ENCODE measurements around the gene KIRREL3. TPM values are rescaled to one million over a fixed set of nuclear protein-coding genes. Genes with fewer than 3 reads are reported as not detected.

KIRREL3 gene
- total and polyA plus RNA-seq, 2 of the 8 experiments (the other 6 are each of a cell fraction or from before 2014, with no cell fraction given): 0.29 to 0.32 TPM

DNA sequence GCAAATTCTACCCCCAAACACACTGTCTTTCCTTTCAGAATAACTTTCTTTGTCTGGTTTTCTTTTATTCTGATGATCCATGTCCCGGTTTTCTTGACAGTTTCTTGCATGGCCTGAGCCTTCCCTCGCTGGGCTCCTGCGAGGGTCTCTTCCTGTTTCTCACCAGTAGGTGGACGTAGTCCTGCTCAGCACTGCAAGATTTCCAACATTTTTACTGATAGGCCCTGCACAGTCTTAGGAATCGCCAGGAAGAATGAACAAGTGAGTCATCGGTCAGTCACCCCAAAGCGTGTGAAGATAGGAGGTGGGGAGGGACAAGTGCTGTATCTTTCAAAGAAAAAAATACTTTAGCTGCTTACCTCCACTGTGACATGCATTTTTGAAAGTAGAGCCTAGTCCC is 16.9 kb upstream of the KIRREL3 start:
- Histone ChIP-seq H4K20me1 (replicated peaks in 1 of 2; ENCODE audit: control insufficient read depth in 1 of 2, insufficient read depth in 2 of 2, low read length in 2 of 2) (no peaks in the 10 kb centered on the region), H3K4me2 (ENCODE audit: insufficient read depth in 1 of 2, low read depth in 2 of 2, low read length in 2 of 2) (no peak overlapping the region), H2BK20ac (ENCODE audit: low read length) (no peak overlapping the region), H4K5ac (ENCODE audit: insufficient read length, low read depth, low read length) (no peak overlapping the region), H3K4ac (replicated peaks; ENCODE audit: insufficient read length, low read depth, low read length) (no peak overlapping the region), H3K4me3 (ENCODE audit: extremely low read depth in 1 of 4, insufficient read depth in 2 of 4, low read depth in 3 of 4, low read length in 4 of 4) (no peak overlapping the region), H3K23ac (ENCODE audit: insufficient read length) (no peak overlapping the region), H2AK5ac (ENCODE audit: low read depth, low read length) (no peak overlapping the region), H3K56ac (replicated peaks; ENCODE audit: insufficient read length, low read depth, low read length) (no peak overlapping the region), H3K27ac (ENCODE audit: low read depth, low read length) (no peak overlapping the region), H2BK120ac (replicated peaks; ENCODE audit: low read depth, low read length) (no peak overlapping the region), H3K18ac (ENCODE audit: extremely low read depth, low read length) (no peak overlapping the region), H3K79me2 (ENCODE audit: control insufficient read depth in 1 of 2, insufficient read depth in 2 of 2, low read length in 2 of 2) (no peaks in the 10 kb centered on the region), H3K23me2 (ENCODE audit: low read depth, low read length) (no peaks in the 10 kb centered on the region), H4K91ac (replicated peaks; ENCODE audit: insufficient read length, low read length) (no peak overlapping the region), H2AFZ (ENCODE audit: low read length) (0 out of 2 replicates have a peak overlapping the region, but pooled peaks have one; percentile 40), H3K9me3 (ENCODE audit: insufficient read depth in 2 of 2, low read depth in 1 of 2, low read length in 1 of 2) (no peaks in the 10 kb centered on the region), H2BK12ac (ENCODE audit: low read depth, low read length) (no peak overlapping the region), H3K14ac (ENCODE audit: insufficient read length) (no peak overlapping the region), H3K36me3 (ENCODE audit: control insufficient read depth in 2 of 4, insufficient read depth in 4 of 4, low read length in 3 of 4) (no peaks in the 10 kb centered on the region), H3K27me3 (replicated peaks in 1 of 4; ENCODE audit: control insufficient read depth in 3 of 4, extremely low read depth in 1 of 4, insufficient read depth in 3 of 4, low read length in 3 of 4) (no peaks in the 10 kb centered on the region), H2BK5ac (ENCODE audit: low read depth, low read length) (no peak overlapping the region), H3K79me1 (ENCODE audit: low read depth, low read length) (no peaks in the 10 kb centered on the region), H3K4me1 (replicated peaks in 1 of 4; ENCODE audit: control insufficient read depth in 3 of 4, insufficient read depth in 4 of 4, low read length in 3 of 4) (no peaks in the 10 kb centered on the region), H3K9ac (replicated peaks in 1 of 4; ENCODE audit: extremely low read depth in 1 of 4, low read depth in 3 of 4, low read length in 3 of 4) (no peak overlapping the region), H2BK15ac (ENCODE audit: low read length) (no peak overlapping the region), H4K8ac (ENCODE audit: extremely low read depth, insufficient read depth, low read length) (no peak overlapping the region)
- CTCF ChIA-PET (ENCODE audit: partially characterized antibody): interaction anchor here (0.7 to 3.9 kb wide), 19 partner anchors 8 to 444 kb away, joined by 3 to 16 read pairs (median 3); no protein-coding TSS in a partner anchor
- 64% methylated on average over 7 of the region's 7 CpGs; no CpG with 5 or more reads in 1 of the 2 experiments for WGBS, 2 experiments (ENCODE audit: extremely low coverage in 1 of 2, insufficient coverage in 1 of 2, insufficient read length in 1 of 2, insufficient replicate concordance in 2 of 2, low coverage in 1 of 2, low lambda C conversion rate in 2 of 2, missing lambda C conversion rate in 1 of 2)
- TF ChIP-seq RAD21 (IDR thresholded peaks at IDR 0.05 in 1 of 2, conservative IDR thresholded peaks at IDR 0.05 in 1 of 2; ENCODE audit: low read depth in 2 of 2, low read length in 2 of 2): peak; percentile 53 to 63
- TF ChIP-seq SUZ12 (IDR thresholded peaks at IDR 0.05; ENCODE audit: low read length): no peak
- TF ChIP-seq CTCF (IDR thresholded peaks at IDR 0.05; ENCODE audit: control extremely low read depth in 1 of 3, insufficient read depth in 1 of 3, low read depth in 1 of 3, low read length in 3 of 3): peak; percentile 57 to 70 (median 61)
- FAIRE-seq (peak; percentile 88), DNase-seq (ENCODE audit: low read depth in 1 of 2, low spot score in 2 of 2) (no peak)
- POLR2A ChIA-PET (ENCODE audit: partially characterized antibody): no interaction called here

Data from H1 (cell line).